ENCODE measurements around the gene MYL6. TPM values are rescaled to one million over a fixed set of nuclear protein-coding genes. Genes with fewer than 3 reads are reported as not detected.

Gene MYL6
- total and polyA plus RNA-seq, 2 donors (not counting 3 experiments of a cell fraction or from before 2014, with no cell fraction given), result 2,543 to 8,470 TPM

GRCh38 chr12:56208006-56208405 is 49.8 kb downstream of the MYL6 start:
- intact Hi-C loops (cut with micrococcal nuclease), result no loop called here
- ChIA-PET CTCF (interaction anchor here (1.1 to 8.5 kb wide), 7 partner anchors 9 to 50 kb away, joined by 3 to 54 read pairs (median 13); partner anchors contain the start of genes ANKRD52, RNF41 and SMARCC2), POLR2A (interaction anchor here (0.7 kb wide), 1 partner anchor 46 kb away, joined by 4 read pairs; no protein-coding TSS in a partner anchor)
- peaks cover 18 to 54% of the 10 kb centered on the region in 2 experiments for H3K36me3 ChIP-seq (ENCODE audit: control insufficient read depth in 2 of 2, extremely low read depth in 1 of 2, insufficient read depth in 2 of 2, low read length in 2 of 2)
- H3K4me1 ChIP-seq (ENCODE audit: control insufficient read depth, extremely low read depth, insufficient read depth, low read length), result peaks cover 8% of the 10 kb centered on the region
- no peaks in the 10 kb centered on the region for H3K79me2 ChIP-seq (ENCODE audit: control insufficient read depth, insufficient read depth, low read length)
- H3K4me2 ChIP-seq (ENCODE audit: insufficient read depth, low read length), result no peak overlapping the region
- no peak overlapping the region for H3K9ac ChIP-seq (replicated peaks; ENCODE audit: extremely low read depth, insufficient read depth, low read length)
- dilution Hi-C loops (cut with MboI; ENCODE audit: extremely low pct_ligation_motif_present, low sequenced_read_pairs), result no loop called here
- no peak overlapping the region for H3K4me3 ChIP-seq (replicated peaks in 1 of 3; ENCODE audit: insufficient read depth in 1 of 3, low read depth in 1 of 3, low read length in 3 of 3)
- no peaks in the 10 kb centered on the region for H4K20me1 ChIP-seq (replicated peaks; ENCODE audit: control insufficient read depth, extremely low read depth, insufficient read depth, low read length)
- H3K9me1 ChIP-seq (replicated peaks; ENCODE audit: control insufficient read depth, extremely low read depth, insufficient read depth, low read length), result no peaks in the 10 kb centered on the region
- no TSS peak for BruUV-seq (replicated peaks)
- no peak overlapping the region for H2AFZ ChIP-seq (ENCODE audit: low read depth, low read length)
- FAIRE-seq, result no peak
- no peak for TF ChIP-seq POLR2AphosphoS5 (IDR thresholded peaks at IDR 0.05; ENCODE audit: insufficient read depth, low read depth, low read length)
- TF ChIP-seq POLR2A (IDR thresholded peaks at IDR 0.05; ENCODE audit: low read depth, low read length), result no peak
- TF ChIP-seq GATA2 (IDR thresholded peaks at IDR 0.05; ENCODE audit: insufficient read depth, insufficient read length, low read depth, low read length), result no peak
- TF ChIP-seq, protein P1, sequence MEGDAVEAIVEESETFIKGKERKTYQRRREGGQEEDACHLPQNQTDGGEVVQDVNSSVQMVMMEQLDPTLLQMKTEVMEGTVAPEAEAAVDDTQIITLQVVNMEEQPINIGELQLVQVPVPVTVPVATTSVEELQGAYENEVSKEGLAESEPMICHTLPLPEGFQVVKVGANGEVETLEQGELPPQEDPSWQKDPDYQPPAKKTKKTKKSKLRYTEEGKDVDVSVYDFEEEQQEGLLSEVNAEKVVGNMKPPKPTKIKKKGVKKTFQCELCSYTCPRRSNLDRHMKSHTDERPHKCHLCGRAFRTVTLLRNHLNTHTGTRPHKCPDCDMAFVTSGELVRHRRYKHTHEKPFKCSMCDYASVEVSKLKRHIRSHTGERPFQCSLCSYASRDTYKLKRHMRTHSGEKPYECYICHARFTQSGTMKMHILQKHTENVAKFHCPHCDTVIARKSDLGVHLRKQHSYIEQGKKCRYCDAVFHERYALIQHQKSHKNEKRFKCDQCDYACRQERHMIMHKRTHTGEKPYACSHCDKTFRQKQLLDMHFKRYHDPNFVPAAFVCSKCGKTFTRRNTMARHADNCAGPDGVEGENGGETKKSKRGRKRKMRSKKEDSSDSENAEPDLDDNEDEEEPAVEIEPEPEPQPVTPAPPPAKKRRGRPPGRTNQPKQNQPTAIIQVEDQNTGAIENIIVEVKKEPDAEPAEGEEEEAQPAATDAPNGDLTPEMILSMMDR (IDR thresholded peaks at IDR 0.05; ENCODE audit: extremely low read depth in 1 of 2, insufficient read depth in 1 of 2, low read depth in 1 of 2, low read length in 2 of 2), result no peak
- TF ChIP-seq FOS (IDR thresholded peaks at IDR 0.05; ENCODE audit: borderline replicate concordance, insufficient read depth, low read length), result no peak
- no peak for TF ChIP-seq EZH2 (IDR thresholded peaks at IDR 0.05; ENCODE audit: borderline replicate concordance, low read depth, low read length, severe bottlenecking)
- TF ChIP-seq MYC (IDR thresholded peaks at IDR 0.05; ENCODE audit: low read depth, low read length), result no peak
- no peak for TF ChIP-seq JUN (IDR thresholded peaks at IDR 0.05; ENCODE audit: borderline replicate concordance, insufficient read depth, insufficient read length, low read depth)
- TF ChIP-seq MAX (IDR thresholded peaks at IDR 0.05; ENCODE audit: insufficient read depth, insufficient read length), result no peak
- H3K27me3 ChIP-seq (ENCODE audit: control insufficient read depth in 2 of 2, insufficient read depth in 2 of 2, low read length in 2 of 2), result no peaks in the 10 kb centered on the region
- DNase-seq (ENCODE audit: low read depth, low spot score), result no peak
- H3K9me3 ChIP-seq (replicated peaks; ENCODE audit: control insufficient read depth, insufficient read depth, low read length), result no peaks in the 10 kb centered on the region
- no peak overlapping the region for H3K27ac ChIP-seq (ENCODE audit: insufficient read depth, low read depth, low read length)

Other genes starting within 250 kb of the MYL6 start
- 23.5 and 24.9 TPM in 2 replicates for gene PYM1, start 230.5 kb upstream of the MYL6 start, total RNA-seq
- 16.8 and 18.7 TPM in 2 replicates for gene PYM1, start 230.5 kb upstream of the MYL6 start, polyA plus RNA-seq
- gene DGKA, start 227.2 kb upstream of the MYL6 start, total RNA-seq, result 49.8 and 64.3 TPM in 2 replicates
- gene DGKA, start 227.2 kb upstream of the MYL6 start, polyA plus RNA-seq, result 48.6 and 53.2 TPM in 2 replicates
- 0.42 and 0.51 TPM in 2 replicates for gene PMEL, start 192.3 kb upstream of the MYL6 start, total RNA-seq
- gene PMEL, start 192.3 kb upstream of the MYL6 start, polyA plus RNA-seq, result 0.99 and 2.0 TPM in 2 replicates
- gene CDK2, start 191.5 kb upstream of the MYL6 start, total RNA-seq, result 63.6 and 69.8 TPM in 2 replicates
- 46.7 and 52.2 TPM in 2 replicates for gene CDK2, start 191.5 kb upstream of the MYL6 start, polyA plus RNA-seq
- gene RAB5B, start 184.3 kb upstream of the MYL6 start, total RNA-seq, result 97.4 and 103 TPM in 2 replicates
- gene RAB5B, start 184.3 kb upstream of the MYL6 start, polyA plus RNA-seq, result 98.8 and 105 TPM in 2 replicates
- gene SUOX, start 161.1 kb upstream of the MYL6 start, total RNA-seq, result 24.3 and 24.8 TPM in 2 replicates
- 29.1 and 31.4 TPM in 2 replicates for gene SUOX, start 161.1 kb upstream of the MYL6 start, polyA plus RNA-seq
- 3.5 and 5.4 TPM in 2 replicates for gene IKZF4, start 137.3 kb upstream of the MYL6 start, total RNA-seq
- gene IKZF4, start 137.3 kb upstream of the MYL6 start, polyA plus RNA-seq, result 2.5 and 3.4 TPM in 2 replicates
- 57.3 and 66.7 TPM in 2 replicates for gene RPS26, start 116.4 kb upstream of the MYL6 start, total RNA-seq
- 1,837 and 1,847 TPM in 2 replicates for gene RPS26, start 116.4 kb upstream of the MYL6 start, polyA plus RNA-seq
- gene ERBB3, start 78.2 kb upstream of the MYL6 start, total RNA-seq, result 0.11 TPM in 1 of 2 replicates, not detected in the other
- 0.08 and 1.5 TPM in 2 replicates for gene ERBB3, start 78.2 kb upstream of the MYL6 start, polyA plus RNA-seq
- 170 and 188 TPM in 2 replicates for gene PA2G4, start 53.8 kb upstream of the MYL6 start, total RNA-seq
- gene PA2G4, start 53.8 kb upstream of the MYL6 start, polyA plus RNA-seq, result 94.2 and 121 TPM in 2 replicates
- 3,212 and 3,428 TPM in 2 replicates for gene RPL41, start 41.7 kb upstream of the MYL6 start, total RNA-seq
- gene RPL41, start 41.7 kb upstream of the MYL6 start, polyA plus RNA-seq, result 9,033 and 9,990 TPM in 2 replicates
- 8.7 and 10.1 TPM in 2 replicates for gene ZC3H10, start 40.1 kb upstream of the MYL6 start, total RNA-seq
- gene ZC3H10, start 40.1 kb upstream of the MYL6 start, polyA plus RNA-seq, result 2.6 and 3.0 TPM in 2 replicates
- gene ESYT1, start 30.1 kb upstream of the MYL6 start, total RNA-seq, result 133 and 161 TPM in 2 replicates
- gene ESYT1, start 30.1 kb upstream of the MYL6 start, polyA plus RNA-seq, result 233 and 234 TPM in 2 replicates
- gene MYL6B, start 5.8 kb upstream of the MYL6 start, total RNA-seq, result 135 and 137 TPM in 2 replicates
- gene MYL6B, start 5.8 kb upstream of the MYL6 start, polyA plus RNA-seq, result 130 and 185 TPM in 2 replicates
- 117 and 121 TPM in 2 replicates for gene SMARCC2, start 31.1 kb downstream of the MYL6 start, total RNA-seq
- gene SMARCC2, start 31.1 kb downstream of the MYL6 start, polyA plus RNA-seq, result 51.1 and 51.9 TPM in 2 replicates
- 80.1 and 88.3 TPM in 2 replicates for gene RNF41, start 63.6 kb downstream of the MYL6 start, total RNA-seq
- gene RNF41, start 63.6 kb downstream of the MYL6 start, polyA plus RNA-seq, result 203 and 241 TPM in 2 replicates
- gene NABP2, start 66.0 kb downstream of the MYL6 start, total RNA-seq, result 41.0 and 42.4 TPM in 2 replicates
- 55.3 and 59.7 TPM in 2 replicates for gene NABP2, start 66.0 kb downstream of the MYL6 start, polyA plus RNA-seq
- not detected in 2 replicates for gene SLC39A5, start 71.7 kb downstream of the MYL6 start, total RNA-seq
- 0.10 and 0.11 TPM in 2 replicates for gene SLC39A5, start 71.7 kb downstream of the MYL6 start, polyA plus RNA-seq
- gene ANKRD52, start 100.0 kb downstream of the MYL6 start, total RNA-seq, result 62.0 and 66.3 TPM in 2 replicates
- gene ANKRD52, start 100.0 kb downstream of the MYL6 start, polyA plus RNA-seq, result 28.6 and 30.8 TPM in 2 replicates
- 14.7 and 15.3 TPM in 2 replicates for gene COQ10A, start 108.6 kb downstream of the MYL6 start, total RNA-seq
- 30.2 and 32.4 TPM in 2 replicates for gene COQ10A, start 108.6 kb downstream of the MYL6 start, polyA plus RNA-seq
- gene CS, start 142.0 kb downstream of the MYL6 start, total RNA-seq, result 296 and 312 TPM in 2 replicates
- 115 and 129 TPM in 2 replicates for gene CS, start 142.0 kb downstream of the MYL6 start, polyA plus RNA-seq
- gene CNPY2, start 157.6 kb downstream of the MYL6 start, total RNA-seq, result 166 and 183 TPM in 2 replicates
- gene CNPY2, start 157.6 kb downstream of the MYL6 start, polyA plus RNA-seq, result 205 and 256 TPM in 2 replicates
- 21.5 and 24.4 TPM in 2 replicates for gene PAN2, start 175.6 kb downstream of the MYL6 start, total RNA-seq
- gene PAN2, start 175.6 kb downstream of the MYL6 start, polyA plus RNA-seq, result 21.0 and 21.9 TPM in 2 replicates
- gene IL23A, start 180.5 kb downstream of the MYL6 start, total RNA-seq, result not detected in 2 replicates
- gene IL23A, start 180.5 kb downstream of the MYL6 start, polyA plus RNA-seq, result 0.12 TPM in 1 of 2 replicates, not detected in the other
- 66.5 and 74.8 TPM in 2 replicates for gene STAT2, start 201.7 kb downstream of the MYL6 start, total RNA-seq
- gene STAT2, start 201.7 kb downstream of the MYL6 start, polyA plus RNA-seq, result 58.5 and 62.8 TPM in 2 replicates
- gene APOF, start 204.5 kb downstream of the MYL6 start, total RNA-seq, result not detected in 2 replicates
- gene APOF, start 204.5 kb downstream of the MYL6 start, polyA plus RNA-seq, result not detected in 2 replicates